H1 (cell line): ENCODE results near the gene SPPL2A. TPM values are rescaled to one million over a fixed set of nuclear protein-coding genes. Genes with fewer than 3 reads are reported as not detected.

Source experiments
- ATF3 ChIP-seq: IDR thresholded peaks from 2 replicates; pipeline ENCODE4 v1.6.1; 2011; ENCODE audit warnings: low read depth, mild to moderate bottlenecking, low read length; ENCODE audit not compliant: insufficient read depth
- TAF7 ChIP-seq: optimal IDR thresholded peaks from 2 replicates; pipeline ENCODE3; 2011; ENCODE audit warnings: low read depth, mild to moderate bottlenecking, inconsistent platforms, low read length, moderate library complexity, borderline replicate concordance
- TCF12 ChIP-seq: IDR thresholded peaks from 2 replicates; pipeline ENCODE4 v1.6.1; 2011; ENCODE audit warnings: low read depth, mild to moderate bottlenecking, low read length
- polyA plus RNA-seq, 7 experiments: library from polyadenylated mRNA; depleted of rRNA in 3 of 7; stranded (reverse) in 5 of 7; unstranded in 2 of 7; fragments of >200 nt in 5 of 7; fragments of 200-250 nt in 2 of 7; gene quantifications; 1 replicate in 5 of 7; 2 replicates in 1 of 7; 4 replicates in 1 of 7; pipeline versions ENCODE4 v1.2.1 to v1.2.3, GENCODE V29; 2011 to 2013; ENCODE audit warnings: missing spikeins in 2 of 7, mixed read lengths in 2 of 7
- total RNA-seq: library from RNA; stranded (reverse); fragmentation: NEBNext Ultra II Directional; extraction: Animal tissue kit (Norgen Biotek cat#: 25700); gene quantifications from 2 replicates; pipeline ENCODE4 v1.2.1, GENCODE V29; 2021

Gene SPPL2A
- total and polyA plus RNA-seq, 2 of the 8 experiments (the other 6 are each of a cell fraction or from before 2014, with no cell fraction given), result 15.6 to 52.9 TPM

GRCh38 chr15:50702762-50703334 is 62.7 kb downstream of the SPPL2A start (continued):
- TF ChIP-seq ATF3, result no peak
- no peak for TF ChIP-seq TCF12
- TF ChIP-seq TAF7, result no peak
